Esophagus (tissue), 2 donors: ENCODE data around the gene SYT8. TPM values are rescaled to one million over a fixed set of nuclear protein-coding genes. Genes with fewer than 3 reads are reported as not detected.

ENCODE experiments used
- H3K27ac ChIP-seq, 2 donors: one replicate each; pipeline ENCODE4 v1.5.1; 2013; ENCODE audit warnings: low read depth in 2 of 2, mild to moderate bottlenecking in 2 of 2, inconsistent platforms in 1 of 2, low read length in 1 of 2, moderate library complexity in 1 of 2
- H3K27me3 ChIP-seq, 2 donors: one replicate each; pipeline ENCODE4 v1.6.1; 2013; ENCODE audit warnings: low read length in 2 of 2, control low read depth in 1 of 2, mild to moderate bottlenecking in 1 of 2; ENCODE audit not compliant: insufficient read depth in 2 of 2, control insufficient read depth in 1 of 2
- H3K36me3 ChIP-seq, 2 donors: one replicate each; pipeline ENCODE4 v1.6.1; 2013; ENCODE audit warnings: low read length in 1 of 2; ENCODE audit not compliant: control insufficient read depth in 2 of 2, insufficient read depth in 2 of 2
- H3K4me1 ChIP-seq, 2 donors: one replicate each; pipeline ENCODE4 v1.6.1; 2013; ENCODE audit warnings: low read length in 1 of 2; ENCODE audit not compliant: control insufficient read depth in 2 of 2, insufficient read depth in 2 of 2
- H3K4me3 ChIP-seq, 2 donors: one replicate each; pipeline ENCODE4 v1.5.1; 2013; ENCODE audit warnings: low read length in 2 of 2, mild to moderate bottlenecking in 2 of 2, low read depth in 1 of 2, moderate library complexity in 1 of 2
- H3K9me3 ChIP-seq, 2 donors: one replicate each; pipeline ENCODE4 v1.6.1; 2013; ENCODE audit warnings: mild to moderate bottlenecking in 2 of 2, low read depth in 1 of 2, low read length in 1 of 2, moderate library complexity in 1 of 2; ENCODE audit not compliant: control insufficient read depth in 2 of 2, insufficient read depth in 1 of 2
- WGBS, 2 donors: extraction: QIAGEN DNeasy Blood & Tissue Kit; methylation state at CpG; one replicate each; pipeline ENCODE4 v1.1.7; 2013; 5-methylcytosine and 5-hydroxymethylcytosine counted together
- polyA plus RNA-seq, 2 donors: library from polyadenylated mRNA; stranded (reverse); fragments of 200-250 nt; gene quantifications; one replicate each; pipeline ENCODE4 v1.2.3, GENCODE V29; 2013
- donor health status: healthy with polysubstance abuse.
- donor health status: Bipolar disorder and iron deficiency.

Gene SYT8
- polyA plus RNA-seq, 2 donors = 38.9 to 360 TPM

- H3K36me3 ChIP-seq = no peaks in the 10 kb centered on the region
Measured at GRCh38 chr11:1830322-1831223, 4.2 kb upstream of the SYT8 start.

DNA sequence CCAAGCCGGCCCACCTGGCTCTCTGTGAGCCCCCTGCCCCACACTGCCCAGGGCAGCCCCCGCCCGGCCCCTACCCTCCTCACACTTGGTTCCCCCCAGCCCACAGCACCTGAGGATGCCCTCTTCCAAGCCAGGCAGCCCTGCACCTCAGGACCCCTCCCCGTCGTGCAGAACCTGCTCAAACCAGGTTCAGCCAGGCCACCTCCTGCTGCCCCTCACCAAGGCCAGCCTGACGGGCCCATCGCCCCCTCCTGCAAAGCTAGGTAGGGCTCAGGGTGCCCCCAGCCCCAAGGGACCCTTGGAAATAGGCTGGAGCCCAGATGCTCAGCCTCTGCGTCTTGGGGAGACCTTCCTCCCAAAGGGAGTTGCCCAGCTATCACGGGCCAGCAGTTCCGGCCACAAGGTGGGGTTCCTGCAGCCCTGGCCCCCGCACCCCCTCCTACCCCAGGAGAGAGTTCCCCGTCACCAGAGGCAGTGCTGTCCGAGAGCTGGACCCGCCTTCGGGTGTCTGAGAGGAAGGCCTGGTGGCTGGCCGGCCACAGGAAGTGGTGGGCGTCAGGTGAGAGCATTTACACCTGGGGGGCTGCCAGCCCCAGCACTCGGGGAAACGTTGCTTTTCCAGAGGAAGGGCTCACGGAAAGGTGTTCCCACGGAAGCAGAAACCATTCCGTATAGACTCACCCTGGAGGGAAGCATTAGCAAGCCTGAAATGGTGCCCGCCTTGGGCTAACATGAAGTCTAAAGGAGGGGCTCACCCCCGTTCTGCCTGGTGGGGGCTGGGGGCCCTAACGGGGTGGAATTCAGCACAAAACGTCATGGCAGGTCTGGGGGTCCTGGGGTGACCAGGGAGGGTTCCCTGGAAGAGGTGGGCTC lies 3.2 kb upstream of the SYT8 start:
- no peak overlapping the region for H3K4me3 ChIP-seq
- no peaks in the 10 kb centered on the region for H3K9me3 ChIP-seq
- no peaks in the 10 kb centered on the region for H3K27me3 ChIP-seq
- 64 to 65% methylated on average over 24 to 26 of the region's 26 CpGs for WGBS, 2 donors
- no peaks in the 10 kb centered on the region for H3K36me3 ChIP-seq
- H3K27ac ChIP-seq = peak overlapping the region; percentile 67 to 68
- peaks cover 8 to 66% of the 10 kb centered on the region in 2 donors for H3K4me1 ChIP-seq

More at GRCh38 chr11:1830322-1831223, 4.2 kb upstream of the SYT8 start:
- WGBS, 2 donors = 38 to 42% methylated on average over 33 of the region's 33 CpGs
- H3K4me1 ChIP-seq = peaks cover 8 to 59% of the 10 kb centered on the region in 2 donors
- no peak overlapping the region for H3K4me3 ChIP-seq
- H3K27me3 ChIP-seq = no peaks in the 10 kb centered on the region
- no peaks in the 10 kb centered on the region for H3K9me3 ChIP-seq
- peak overlapping the region; percentile 67 to 68 for H3K27ac ChIP-seq

DNA sequence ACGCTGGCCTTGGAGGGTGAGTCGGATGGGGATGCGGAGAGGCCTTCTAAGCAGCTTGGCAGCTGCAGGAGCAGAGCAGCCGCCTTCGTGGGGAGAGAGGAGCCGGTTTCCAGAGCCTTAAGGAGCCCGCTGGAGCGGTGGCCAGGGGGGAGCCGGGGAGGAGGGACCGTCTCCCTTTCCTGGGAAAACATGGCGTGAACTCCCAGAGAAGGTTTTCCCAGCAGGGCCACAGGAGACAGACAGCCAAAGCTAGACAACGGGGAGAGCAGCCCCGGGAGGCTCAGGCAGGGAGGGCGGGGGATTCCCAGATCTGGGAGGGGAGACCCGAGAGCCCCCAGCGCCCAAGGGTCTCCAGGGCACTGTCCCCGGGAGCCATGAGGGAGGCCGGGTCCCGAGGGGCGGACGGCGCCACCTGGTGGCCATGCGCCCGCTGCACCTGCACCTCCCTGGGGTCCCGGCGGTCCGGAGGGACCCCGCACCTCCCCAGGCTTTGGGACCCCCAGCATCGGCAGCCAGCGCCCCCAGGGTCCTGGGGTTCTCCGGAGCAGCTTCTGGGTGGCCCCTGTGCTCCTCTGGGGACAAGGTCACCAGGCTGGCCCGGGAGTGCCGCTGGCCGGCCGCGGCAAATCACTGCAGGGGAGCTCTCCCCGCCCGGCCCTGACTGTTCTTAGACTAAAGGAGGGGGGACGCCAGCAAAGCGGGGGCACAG lies 2.4 kb upstream of the SYT8 start:
- no peaks in the 10 kb centered on the region for H3K9me3 ChIP-seq
- WGBS, 2 donors = 12 to 14% methylated on average over 36 to 40 of the region's 40 CpGs
- peaks cover 8 to 66% of the 10 kb centered on the region in 2 donors for H3K4me1 ChIP-seq
- peaks cover 0 to 2% of the 10 kb centered on the region in 2 donors for H3K36me3 ChIP-seq
- H3K4me3 ChIP-seq = no peak overlapping the region
- H3K27ac ChIP-seq = peak overlapping the region; percentile 23 to 97
- no peaks in the 10 kb centered on the region for H3K27me3 ChIP-seq

DNA sequence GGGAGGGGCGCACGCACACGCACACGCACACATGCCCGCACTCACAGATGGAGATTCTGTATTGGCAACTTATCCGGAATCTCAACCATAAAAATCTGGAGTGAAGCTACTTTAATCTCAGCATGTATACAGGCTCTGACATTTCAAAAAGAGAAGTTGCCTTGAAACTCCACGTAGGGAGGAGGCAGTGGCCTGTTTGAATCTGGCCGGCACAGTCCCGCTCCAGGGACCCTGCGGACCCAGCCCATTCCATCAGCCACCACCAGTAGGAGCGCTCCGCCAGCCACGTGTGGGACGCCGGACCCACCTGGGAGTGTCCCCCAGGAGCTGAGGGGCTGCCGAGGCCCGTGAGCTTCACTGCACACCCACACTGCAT lies 1.9 kb upstream of the SYT8 start:
- Histone ChIP-seq H3K4me3 (no peak overlapping the region), H3K4me1 (peaks cover 8 to 67% of the 10 kb centered on the region in 2 donors), H3K27me3 (no peaks in the 10 kb centered on the region), H3K36me3 (peaks cover 0 to 2% of the 10 kb centered on the region in 2 donors), H3K27ac (peak overlapping the region; percentile 93 to 97), H3K9me3 (no peaks in the 10 kb centered on the region)
- 49 to 51% methylated on average over 17 of the region's 17 CpGs for WGBS, 2 donors

GRCh38 chr11:1834062-1834610 lies 654 bp upstream of the SYT8 start:
- Histone ChIP-seq H3K9me3 (no peaks in the 10 kb centered on the region), H3K4me3 (peak overlapping the region in 1 of 2 donors; percentile 57), H3K4me1 (peaks cover 8 to 63% of the 10 kb centered on the region in 2 donors), H3K27me3 (no peaks in the 10 kb centered on the region), H3K27ac (peak overlapping the region; percentile 93 to 97), H3K36me3 (peaks cover 0 to 2% of the 10 kb centered on the region in 2 donors)
- 42 to 53% methylated on average over 12 to 14 of the region's 14 CpGs for WGBS, 2 donors

DNA sequence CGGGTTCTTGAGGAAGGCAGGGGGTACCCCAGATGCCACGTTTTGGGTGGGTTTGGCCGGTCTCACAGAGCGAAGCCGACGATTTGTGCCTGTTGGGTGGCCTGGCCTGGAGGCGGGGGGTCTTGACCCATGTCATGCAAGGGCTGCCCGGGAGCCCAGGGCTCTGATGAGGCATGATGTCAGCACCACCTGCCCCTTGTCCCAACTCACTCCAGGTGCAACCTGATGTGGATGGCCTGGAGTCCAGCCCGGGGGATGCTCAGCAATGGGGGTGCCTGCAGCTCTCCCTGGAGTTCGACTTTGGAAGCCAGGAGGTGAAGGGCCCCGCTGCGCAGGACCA lies 851 bp downstream of the SYT8 start:
- Histone ChIP-seq H3K36me3 (peaks cover 0 to 4% of the 10 kb centered on the region in 2 donors), H3K4me3 (peak overlapping the region in 1 of 2 donors; percentile 57), H3K4me1 (peaks cover 8 to 54% of the 10 kb centered on the region in 2 donors), H3K27ac (peak overlapping the region; percentile 88 to 91), H3K9me3 (no peaks in the 10 kb centered on the region), H3K27me3 (no peaks in the 10 kb centered on the region)
- 63 to 85% methylated on average over 12 of the region's 12 CpGs for WGBS, 2 donors

DNA sequence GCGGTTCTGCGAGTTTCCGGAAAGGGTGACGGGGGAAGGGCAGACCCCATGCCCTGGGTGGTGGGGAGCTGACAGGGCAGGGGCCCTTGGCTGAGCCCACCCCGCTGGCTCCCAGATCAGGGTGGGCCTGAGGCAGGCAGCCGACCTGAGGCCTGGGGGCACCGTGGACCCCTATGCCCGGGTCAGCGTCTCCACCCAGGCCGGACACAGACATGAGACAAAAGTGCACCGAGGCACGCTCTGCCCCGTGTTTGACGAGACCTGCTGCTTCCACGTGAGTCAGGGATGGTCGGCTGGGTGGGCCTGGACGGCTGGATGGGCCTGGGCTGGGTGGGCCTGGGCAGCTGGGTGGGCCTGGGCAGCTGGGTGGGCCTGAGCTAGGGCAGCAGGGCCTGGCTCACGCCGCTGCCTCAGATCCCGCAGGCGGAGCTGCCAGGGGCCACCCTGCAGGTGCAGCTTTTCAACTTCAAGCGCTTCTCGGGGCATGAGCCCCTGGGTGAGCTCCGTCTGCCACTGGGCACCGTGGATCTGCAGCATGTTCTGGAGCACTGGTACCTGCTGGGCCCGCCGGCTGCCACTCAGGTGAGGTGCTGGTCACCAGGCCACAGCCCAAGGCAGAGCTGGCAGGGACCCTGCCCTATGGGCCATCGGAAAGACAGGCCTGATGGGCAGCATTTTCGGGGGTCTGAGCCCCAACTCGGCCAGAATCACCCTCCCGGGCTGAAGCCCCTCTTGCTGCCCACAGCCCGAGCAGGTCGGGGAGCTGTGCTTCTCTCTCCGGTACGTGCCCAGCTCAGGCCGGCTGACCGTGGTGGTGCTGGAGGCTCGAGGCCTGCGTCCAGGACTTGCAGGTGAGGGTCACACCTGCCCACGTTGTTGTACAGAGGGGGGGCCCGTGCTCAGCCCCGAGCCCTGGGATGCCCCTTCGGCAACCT lies 1.5 kb downstream of the SYT8 start:
- H3K9me3 ChIP-seq = no peaks in the 10 kb centered on the region
- peaks cover 7 to 48% of the 10 kb centered on the region in 2 donors for H3K4me1 ChIP-seq
- H3K27me3 ChIP-seq = no peaks in the 10 kb centered on the region
- peak overlapping the region in 1 of 2 donors; percentile 8 for H3K27ac ChIP-seq
- H3K36me3 ChIP-seq = peaks cover 0 to 8% of the 10 kb centered on the region in 2 donors
- H3K4me3 ChIP-seq = peak overlapping the region in 1 of 2 donors; percentile 57
- 57 to 84% methylated on average over 43 of the region's 43 CpGs for WGBS, 2 donors

- peak overlapping the region in 1 of 2 donors; percentile 57 for H3K4me3 ChIP-seq
- H3K9me3 ChIP-seq = no peaks in the 10 kb centered on the region
- peaks cover 4 to 41% of the 10 kb centered on the region in 2 donors for H3K4me1 ChIP-seq
- 36 to 46% methylated on average over 34 to 38 of the region's 38 CpGs for WGBS, 2 donors
- no peaks in the 10 kb centered on the region for H3K27me3 ChIP-seq
- H3K36me3 ChIP-seq = peaks cover 0 to 9% of the 10 kb centered on the region in 2 donors
- no peak overlapping the region for H3K27ac ChIP-seq
Measured at GRCh38 chr11:1837171-1838076, 2.6 kb downstream of the SYT8 start.
